Mucosa of descending colon (tissue), 3 donors: ENCODE measurements around the gene FOXD1. TPM values are rescaled to one million over a fixed set of nuclear protein-coding genes. Genes with fewer than 3 reads are reported as not detected.
"Not testable (repeated sequence)": the region's sequence is repeated elsewhere in the genome, so short reads cannot be mapped to it uniquely, and the experiment has no call there.

ENCODE experiments used
- ATAC-seq: fragments of 200-7000 bp; cut with Tn5 transposase; one replicate; pipeline ENCODE4 v1.9.1; 2020; ENCODE audit warnings: mild to moderate bottlenecking, moderate library complexity
- DNase-seq, 3 donors: peaks; one replicate each; pipeline ENCODE4 v3.0.0-alpha.2; 2020
- H3K36me3 ChIP-seq: fragments of 200-600 bp; one replicate; pipeline ENCODE4 v1.8.0; 2021; ENCODE audit warnings: low read depth, mild to moderate bottlenecking
- H3K4me1 ChIP-seq: fragments of 200-600 bp; one replicate; pipeline ENCODE4 v1.8.0; 2021; ENCODE audit warnings: low read depth, mild to moderate bottlenecking
- H3K4me3 ChIP-seq: fragments of 200-600 bp; one replicate; pipeline ENCODE4 v1.8.0; 2021; ENCODE audit warnings: mild to moderate bottlenecking
- H3K9me3 ChIP-seq: fragments of 200-600 bp; one replicate; pipeline ENCODE4 v1.8.0; 2021; ENCODE audit warnings: mild to moderate bottlenecking
- CTCF ChIP-seq: fragments of 200-600 bp; IDR thresholded peaks from one replicate; pipeline ENCODE4 v1.8.0; 2022; ENCODE audit warnings: antibody characterized with exemption, mild to moderate bottlenecking
- intact Hi-C, 2 donors: fragments of 100-400 bp; cut with DNase I in 1 of 2; cut with micrococcal nuclease in 1 of 2; formaldehyde crosslinking; loops; one replicate each; pipeline versions ENCODE4 v1.11.0 to v1.11.1; 2022; cut with DNase I, micrococcal nuclease
- total RNA-seq, 3 donors: library from RNA; stranded (reverse); fragmentation: NEBNext Ultra II Directional in 2 of 3; extraction: Animal tissue kit (Norgen Biotek cat#: 25700) in 2 of 3; gene quantifications; one replicate each; pipeline versions ENCODE4 v1.2.1 to v1.2.4, GENCODE V29; 2021 to 2023
- donor health status: DM: no; HTN: no; CAD: no; lungs with moderate emphysema.
- donor health status: DM: no; HTN: no; CAD: no.
- donor health status: DM: no; HTN: yes; CAD: no.

Gene FOXD1
- total RNA-seq, 3 donors from 2014 or later: 0.16 TPM; not detected in 2

GRCh38 chr5:73493421-73493820 lies 44.8 kb upstream of the FOXD1 start:
- intact Hi-C loops: no loop called here
- Histone ChIP-seq H3K4me1 (peaks cover 16% of the 10 kb centered on the region), H3K36me3 (no peaks in the 10 kb centered on the region), H3K4me3 (no peak overlapping the region), H3K9me3 (no peaks in the 10 kb centered on the region)
- no peak for DNase-seq
- ATAC-seq: no peak
- TF ChIP-seq CTCF: no peak

DNA sequence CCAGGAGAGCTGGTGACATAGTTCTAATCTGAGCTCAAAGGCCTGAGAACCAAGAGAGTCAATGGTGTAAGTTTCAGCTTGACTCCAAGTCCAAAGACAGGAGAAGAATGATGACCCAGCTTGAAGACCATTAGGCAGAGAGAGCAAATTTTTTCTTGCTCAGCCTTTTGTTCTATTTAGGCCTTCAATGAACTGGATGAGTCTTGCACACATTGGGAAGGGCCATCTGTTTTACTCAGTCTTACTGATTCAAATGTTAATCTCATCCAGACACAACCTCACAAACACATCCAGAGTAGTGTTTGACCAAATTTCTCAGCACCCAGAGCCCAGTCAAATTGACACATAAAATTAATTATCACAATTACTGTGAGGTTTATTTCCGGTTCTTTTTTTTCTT lies 42.6 kb upstream of the FOXD1 start:
- Histone ChIP-seq H3K4me1 (peaks cover 4% of the 10 kb centered on the region), H3K36me3 (no peaks in the 10 kb centered on the region), H3K9me3 (no peaks in the 10 kb centered on the region), H3K4me3 (no peak overlapping the region)
- TF ChIP-seq CTCF: no peak
- ATAC-seq (no peak), DNase-seq (no peak)
- intact Hi-C loops: no loop called here

GRCh38 chr5:73490088-73490487 lies 41.5 kb upstream of the FOXD1 start:
- no peak overlapping the region for H3K4me3 ChIP-seq
- ATAC-seq (peak; percentile 95), DNase-seq (peak in 2 of 3 donors; percentile 43 to 77)
- no peak for TF ChIP-seq CTCF
- no peaks in the 10 kb centered on the region for H3K4me1 ChIP-seq
- no peaks in the 10 kb centered on the region for H3K9me3 ChIP-seq
- H3K36me3 ChIP-seq: no peaks in the 10 kb centered on the region
- intact Hi-C loops: no loop called here

DNA sequence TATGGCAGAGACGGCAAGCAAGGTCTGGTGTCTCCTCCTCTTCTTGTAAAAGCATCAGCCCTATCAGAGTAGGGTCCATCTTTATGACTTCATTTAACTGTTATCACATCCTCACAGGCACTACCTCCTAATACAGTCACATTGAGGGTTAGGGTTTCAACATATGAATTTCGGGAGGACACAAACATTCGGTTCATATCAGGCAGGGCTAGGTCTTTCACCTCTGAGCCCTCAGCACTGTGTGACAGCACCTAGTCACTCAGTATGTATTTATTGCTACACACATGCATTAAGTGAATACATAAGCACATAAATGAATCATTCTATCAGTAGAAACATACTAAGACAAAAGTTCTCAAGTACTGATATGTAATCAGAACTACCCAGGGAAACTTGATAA lies 40.2 kb upstream of the FOXD1 start:
- Histone ChIP-seq H3K4me1 (no peaks in the 10 kb centered on the region), H3K4me3 (no peak overlapping the region), H3K36me3 (no peaks in the 10 kb centered on the region), H3K9me3 (no peaks in the 10 kb centered on the region)
- no peak for TF ChIP-seq CTCF
- no peak for DNase-seq
- intact Hi-C loops: no loop called here
- ATAC-seq: no peak

DNA sequence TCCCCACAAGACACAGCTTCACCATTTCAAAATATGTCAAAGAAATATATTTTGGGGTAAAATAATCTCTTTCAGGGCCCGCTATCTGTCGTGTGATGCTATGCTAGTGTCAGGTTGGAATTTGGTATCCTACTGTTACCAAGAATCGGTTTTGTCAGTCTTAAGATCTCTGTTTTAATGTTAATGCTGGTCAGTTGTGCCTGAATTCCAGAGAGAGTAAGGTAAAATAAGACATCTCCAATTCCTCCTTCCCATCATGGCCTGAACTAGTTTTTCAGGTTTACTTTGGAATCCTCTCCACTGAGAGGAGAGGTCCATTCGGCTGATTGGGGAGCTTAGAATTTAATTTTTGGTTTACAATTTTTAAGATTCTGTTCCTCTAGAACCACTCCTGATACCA lies 39.2 kb upstream of the FOXD1 start:
- H3K36me3 ChIP-seq: no peaks in the 10 kb centered on the region
- H3K9me3 ChIP-seq: no peaks in the 10 kb centered on the region
- DNase-seq (no peak), ATAC-seq (no peak)
- H3K4me1 ChIP-seq: no peaks in the 10 kb centered on the region
- intact Hi-C loops: no loop called here
- H3K4me3 ChIP-seq: no peak overlapping the region
- no peak for TF ChIP-seq CTCF

DNA sequence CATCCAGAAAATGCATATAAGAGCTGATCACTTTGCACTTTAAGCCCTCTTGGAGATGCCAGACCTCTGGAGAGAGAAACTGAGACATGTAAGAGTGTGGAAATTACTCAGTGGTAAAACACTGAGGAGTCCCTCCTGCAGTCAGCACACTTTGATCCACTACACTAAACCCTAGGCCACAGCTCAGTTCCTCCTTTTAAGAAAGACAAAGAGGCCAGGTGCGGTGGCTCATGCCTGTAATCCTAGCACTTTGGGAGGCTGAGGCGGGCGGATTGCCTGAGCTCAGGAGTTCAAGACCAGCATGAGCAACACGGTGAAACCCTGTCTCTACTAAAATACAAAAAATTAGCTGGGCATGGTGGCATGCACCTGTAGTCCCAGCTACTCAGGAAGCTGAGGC lies 38.7 kb upstream of the FOXD1 start:
- H3K4me1 ChIP-seq, DNase-seq, H3K36me3 ChIP-seq, ATAC-seq, H3K4me3 ChIP-seq, intact Hi-C loops, H3K9me3 ChIP-seq: not testable (repeated sequence)
